RPMI7951 (cell line): Measurements from ENCODE around the gene SSNA1. TPM values are rescaled to one million over a fixed set of nuclear protein-coding genes. Genes with fewer than 3 reads are reported as not detected.
A peak's percentile ranks its signal among the peaks of the same experiment; 100 is the strongest.

Experiments used
- DNase-seq: peaks from one replicate; pipeline ENCODE4 v3.0.0-alpha.2; 2012; ENCODE audit warnings: low read depth
- total RNA-seq: library from RNA; depleted of rRNA; stranded (reverse); fragments of >200 nt; shearing (Covaris generic); gene quantifications from 2 replicates; pipeline ENCODE4 v1.2.3, GENCODE V29; 2014

The SSNA1 gene
- total RNA-seq, 1 experiment from 2014 or later: 72.8 TPM

DNA sequence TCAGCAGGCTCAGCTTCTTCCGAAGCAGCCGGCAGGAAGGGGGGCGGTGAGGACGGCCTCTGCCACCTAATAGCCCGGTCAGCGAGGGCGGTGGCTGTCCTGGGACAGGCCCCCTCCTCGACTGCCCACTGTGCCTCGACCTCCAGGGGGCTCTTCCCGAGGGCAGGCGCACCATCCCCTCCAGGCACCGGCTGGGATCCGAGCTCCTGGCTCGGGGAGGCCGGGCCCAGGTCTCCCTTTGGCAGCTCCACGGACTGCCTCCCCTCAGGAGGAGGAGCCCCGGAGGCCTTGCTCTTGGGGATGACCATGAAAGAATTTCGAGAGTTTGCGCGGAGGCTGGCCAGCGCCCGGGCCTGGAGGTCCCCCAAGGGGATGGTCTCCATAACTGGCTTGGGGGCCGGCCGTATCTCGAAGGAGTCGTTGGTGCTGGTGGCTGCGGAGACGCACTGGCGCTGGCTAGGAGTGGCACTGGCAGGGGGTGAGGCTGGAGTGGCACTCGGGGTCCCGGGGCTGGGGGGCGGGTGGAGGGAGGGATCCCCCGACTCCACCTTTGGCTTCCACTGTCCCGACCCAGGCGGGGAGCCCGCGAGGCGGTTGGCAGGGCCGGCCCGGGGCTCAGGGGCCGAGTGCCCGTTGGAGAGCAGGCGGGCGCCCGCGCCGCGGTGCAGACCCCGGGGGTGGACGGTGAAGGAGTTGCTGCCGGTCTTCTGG is 11.1 kb downstream of the SSNA1 start:
- no peak for DNase-seq

DNA sequence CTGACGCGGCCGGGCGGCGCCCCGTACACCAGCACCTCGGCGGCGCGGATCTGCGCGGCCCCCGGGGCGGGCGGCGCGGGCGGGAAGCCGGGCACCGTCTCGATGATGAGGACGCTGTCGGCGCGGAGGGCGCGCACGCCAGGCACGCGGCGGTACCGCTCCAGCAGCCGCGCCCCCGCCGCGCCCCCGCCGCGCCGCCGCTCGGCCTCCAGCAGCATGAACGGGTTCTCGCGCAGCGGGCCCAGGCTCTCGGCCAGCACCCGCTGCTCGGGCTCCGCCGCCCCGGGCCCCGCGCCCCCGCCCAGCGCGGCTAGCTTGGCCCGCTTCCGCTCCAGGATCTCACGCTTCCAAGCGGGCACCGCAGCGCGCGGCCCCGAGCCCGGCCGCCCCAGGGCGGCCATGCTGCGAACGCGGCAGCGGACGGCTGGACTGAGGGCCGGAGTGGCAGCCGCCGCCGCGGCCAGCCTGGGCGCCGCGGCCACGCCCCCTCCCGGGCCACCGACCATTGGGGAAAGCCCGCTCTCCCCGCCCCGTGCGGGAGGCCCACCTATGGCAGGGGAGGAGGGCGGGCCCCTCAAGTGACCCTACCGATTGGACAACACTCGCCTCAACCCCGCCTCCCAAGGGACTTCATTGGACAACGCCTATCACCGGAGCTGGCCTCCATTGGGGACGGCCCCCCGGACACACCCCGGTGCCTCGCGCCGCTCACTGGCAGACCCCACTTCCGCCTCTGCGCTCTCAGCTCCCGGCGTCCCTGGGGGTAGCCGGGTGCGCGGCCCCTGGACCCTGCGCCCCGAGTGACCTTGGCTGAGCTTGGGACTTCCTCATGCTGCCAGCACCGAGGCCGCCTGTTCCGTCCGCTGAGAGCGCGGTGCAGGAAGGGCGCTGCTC is 12.1 kb downstream of the SSNA1 start, which contains the start of gene TPRN:
TSS of gene TPRN (minus strand) at position 431 of the 894 bp plus-strand sequence. CDS start at position 401, 30 bp downstream.
- peak; percentile 98 for DNase-seq

DNA sequence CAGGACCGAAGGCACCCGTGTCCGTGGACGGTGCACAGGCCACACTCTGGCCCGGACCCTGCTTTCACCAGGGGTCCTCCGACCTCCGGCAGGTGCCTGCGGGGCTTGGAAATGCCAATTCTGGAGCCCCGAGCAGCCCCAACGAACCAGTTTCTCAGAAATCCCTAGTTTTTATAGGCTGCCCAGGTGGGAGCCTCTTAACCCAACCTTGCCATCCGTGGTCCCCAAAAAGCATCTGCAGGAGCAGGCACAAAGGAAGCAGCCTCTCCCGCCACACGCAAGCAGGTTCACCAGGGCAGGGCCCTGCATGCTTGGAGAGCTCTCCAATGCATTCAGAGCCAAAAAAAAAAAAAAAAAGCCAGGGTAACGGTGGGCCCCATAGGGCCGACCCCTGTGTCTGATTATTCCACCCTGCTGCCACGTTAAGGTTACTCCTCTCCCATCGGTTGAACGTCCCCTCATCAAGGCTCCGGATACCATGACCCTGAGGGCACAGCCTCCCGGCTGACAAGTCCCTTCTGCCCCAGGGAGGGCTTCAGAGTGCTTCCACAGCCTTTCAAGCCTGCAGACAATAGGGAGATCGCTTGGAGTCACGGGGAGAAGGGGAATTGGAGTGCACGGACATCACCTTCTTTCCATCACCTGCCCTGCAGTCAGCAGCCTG is 12.9 kb downstream of the SSNA1 start:
- no peak for DNase-seq

DNA sequence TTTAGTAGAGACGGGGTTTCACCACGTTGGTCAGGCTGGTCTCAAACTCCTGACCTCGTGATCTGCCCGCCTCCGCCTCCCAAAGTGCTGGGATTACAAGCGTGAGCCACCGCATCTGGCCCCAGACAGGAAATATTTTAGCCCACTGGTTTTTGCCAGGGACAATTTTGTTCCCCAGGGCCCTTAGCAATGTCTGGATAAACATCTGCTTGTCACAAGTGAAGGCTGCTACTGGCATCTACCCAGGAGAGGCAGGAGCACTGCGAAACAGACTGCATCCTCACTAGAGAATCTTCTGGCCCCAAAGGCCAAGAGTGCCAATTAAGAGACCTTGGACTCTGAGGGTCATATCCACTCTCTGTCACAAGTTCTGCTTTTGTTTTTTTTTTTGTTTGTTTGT is 14.5 kb downstream of the SSNA1 start:
- no peak for DNase-seq

DNA sequence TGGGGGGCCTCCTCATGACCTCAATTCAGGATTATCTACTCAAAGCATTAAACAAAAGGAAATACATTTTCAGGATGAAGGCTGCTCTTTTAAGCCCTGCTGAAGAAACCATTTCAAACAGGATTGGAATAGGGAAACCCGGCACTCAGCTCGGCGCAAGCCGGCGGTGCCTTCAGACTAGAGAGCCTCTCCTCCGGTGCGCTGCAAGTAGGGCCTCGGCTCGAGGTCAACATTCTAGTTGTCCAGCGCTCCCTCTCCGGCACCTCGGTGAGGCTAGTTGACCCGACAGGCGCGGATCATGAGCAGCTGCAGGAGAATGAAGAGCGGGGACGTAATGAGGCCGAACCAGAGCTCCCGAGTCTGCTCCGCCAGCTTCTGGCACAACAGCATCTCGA is 16.3 kb downstream of the SSNA1 start:
- no peak for DNase-seq

DNA sequence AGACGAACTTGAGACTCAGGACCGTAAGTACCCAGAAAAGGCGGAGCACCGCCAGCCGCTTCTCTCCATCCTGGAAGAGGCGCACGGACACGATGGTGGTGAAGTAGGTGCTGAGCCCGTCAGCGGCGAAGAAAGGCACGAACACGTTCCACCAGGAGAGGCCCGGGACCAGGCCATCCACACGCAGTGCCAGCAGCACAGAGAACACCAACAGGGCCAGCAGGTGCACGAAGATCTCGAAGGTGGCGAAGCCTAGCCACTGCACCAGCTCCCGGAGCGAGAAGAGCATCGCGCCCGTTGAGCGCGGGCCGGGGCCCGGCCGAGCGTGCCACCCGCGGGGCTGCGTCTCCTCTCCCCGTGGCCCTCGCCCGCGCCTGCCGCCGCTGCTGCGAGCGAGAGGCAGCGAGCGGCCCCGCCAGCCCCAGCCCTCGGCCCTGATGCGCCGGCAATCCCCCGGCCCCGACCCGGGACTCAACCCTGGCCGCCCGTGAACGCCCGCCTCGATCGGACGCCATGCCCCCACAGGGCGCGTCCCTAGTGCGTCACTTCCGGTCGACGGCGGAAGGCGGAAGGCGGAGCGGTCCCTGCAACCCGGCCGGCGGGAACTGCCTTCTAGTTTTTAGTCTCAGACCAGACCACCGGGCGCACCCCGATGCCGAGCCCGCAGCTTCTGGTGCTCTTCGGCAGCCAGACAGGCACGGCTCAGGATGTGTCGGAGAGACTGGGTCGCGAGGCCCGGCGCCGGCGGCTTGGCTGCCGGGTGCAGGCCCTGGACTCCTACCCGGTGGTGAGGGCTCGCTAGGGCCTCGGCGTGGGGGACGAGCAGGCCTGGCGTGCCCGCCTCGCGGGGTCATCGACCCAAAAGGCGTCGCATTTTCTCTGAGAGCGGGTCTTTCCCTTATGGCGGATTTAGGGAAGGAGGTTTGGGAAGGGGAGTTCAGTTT is 16.9 kb downstream of the SSNA1 start, which contains the start of the genes NDOR1 and TMEM203:
TSS of gene NDOR1 (plus strand) at position 575 of the 944 bp plus-strand sequence. CDS start at position 653, 78 bp downstream.
TSS of gene TMEM203 (minus strand) at position 523 of the 944 bp plus-strand sequence. CDS start at position 289, 234 bp downstream.
- peak; percentile 78 for DNase-seq

DNA sequence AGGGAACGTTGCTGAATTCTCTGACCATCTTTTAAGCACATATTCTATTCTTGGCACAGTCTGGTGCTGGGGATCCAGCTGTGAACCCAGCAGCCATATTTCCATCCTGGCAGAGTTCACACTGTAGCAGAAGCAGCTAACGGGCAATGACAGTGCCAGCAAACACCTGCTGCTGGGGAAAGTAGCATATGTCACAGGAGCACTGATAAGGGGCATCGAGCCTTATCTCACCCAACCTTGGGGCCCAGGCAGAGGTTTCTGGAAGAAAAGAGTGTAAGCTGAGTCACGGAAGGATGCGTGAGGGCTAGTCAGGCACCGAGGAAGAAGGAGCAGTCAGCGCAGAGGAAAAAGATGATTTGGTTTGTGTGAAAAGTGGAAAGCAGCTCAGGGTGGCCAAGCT is 18.1 kb downstream of the SSNA1 start:
- DNase-seq: no peak

DNA sequence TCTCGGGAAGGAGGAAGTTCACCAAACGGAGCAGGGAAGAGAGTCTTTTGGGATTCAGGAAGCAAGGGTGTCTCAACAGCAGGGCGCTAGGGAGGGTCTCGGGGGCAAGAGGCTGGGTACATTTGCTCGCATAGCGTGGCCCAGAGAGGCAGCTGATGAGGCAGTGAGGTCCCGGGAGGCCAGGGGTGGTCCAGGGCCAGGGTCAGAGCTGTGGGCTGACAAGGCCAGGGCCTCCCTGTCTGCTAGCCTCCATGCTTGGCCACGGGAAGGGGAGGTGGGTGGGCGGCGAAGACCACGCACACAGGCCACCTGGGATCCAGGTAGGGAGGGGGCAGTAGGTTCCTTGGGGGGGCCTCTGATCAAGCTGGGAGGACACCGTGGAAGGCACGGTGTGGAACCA is 23.1 kb downstream of the SSNA1 start:
- no peak for DNase-seq

DNA sequence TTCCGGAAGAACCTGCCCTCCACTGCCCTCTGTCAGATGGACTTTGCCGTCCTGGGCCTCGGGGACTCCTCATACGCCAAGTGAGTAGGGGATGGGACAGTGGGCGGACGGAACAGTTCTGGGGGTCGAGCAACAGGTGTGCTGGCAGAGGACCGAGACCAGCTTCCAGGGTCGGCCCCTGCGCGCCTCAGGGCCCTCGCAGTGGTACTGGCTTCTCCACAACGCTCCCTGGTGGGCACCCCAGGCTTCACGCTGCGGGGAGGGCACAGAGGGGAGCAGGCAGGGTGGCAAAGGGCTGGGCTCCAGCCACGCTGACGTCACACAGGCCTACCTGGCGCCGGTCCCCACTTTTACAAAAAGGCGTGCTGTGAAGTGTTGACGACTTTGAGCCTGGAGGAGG is 24.0 kb downstream of the SSNA1 start:
- DNase-seq: no peak

DNA sequence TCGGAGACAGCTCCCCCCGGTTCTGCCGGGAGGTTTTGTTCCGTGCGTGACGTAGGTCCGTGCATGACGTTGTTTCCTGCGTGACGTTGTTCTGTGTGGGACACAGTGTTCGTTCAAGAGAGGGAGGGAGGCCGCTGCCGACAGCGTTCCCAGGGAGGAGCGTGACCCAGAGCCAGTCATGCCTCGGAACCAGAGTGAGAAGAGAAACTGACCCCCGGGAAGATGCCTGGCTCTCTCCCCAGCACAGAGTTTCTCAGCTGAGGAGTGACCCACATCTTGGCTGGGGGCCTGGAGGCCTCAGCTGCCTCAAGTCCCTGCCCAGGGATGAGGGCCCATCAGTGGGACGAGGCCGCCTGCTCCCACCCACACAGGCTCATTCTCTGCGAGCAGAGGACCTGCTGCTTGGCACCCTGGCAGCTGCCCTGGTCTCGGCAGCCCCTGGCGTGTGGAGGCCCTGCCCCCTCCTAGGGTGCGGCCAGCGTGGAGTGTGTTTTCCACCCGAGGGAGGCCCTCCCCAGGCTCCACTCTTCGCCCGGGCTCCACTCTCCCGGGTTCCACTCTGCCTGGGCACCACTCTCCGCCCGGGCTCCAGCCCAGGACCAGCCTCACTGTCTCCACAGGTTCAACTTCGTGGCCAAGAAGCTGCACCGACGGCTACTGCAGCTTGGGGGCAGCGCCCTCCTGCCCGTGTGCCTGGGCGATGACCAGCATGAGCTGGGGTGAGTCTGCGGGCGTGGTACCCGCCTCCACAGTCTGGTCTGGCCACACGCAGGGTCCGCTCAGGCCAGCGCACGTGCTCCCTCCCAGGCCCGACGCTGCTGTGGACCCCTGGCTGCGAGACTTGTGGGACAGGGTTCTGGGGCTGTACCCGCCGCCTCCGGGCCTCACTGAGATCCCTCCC is 24.9 kb downstream of the SSNA1 start:
- DNase-seq: no peak

DNA sequence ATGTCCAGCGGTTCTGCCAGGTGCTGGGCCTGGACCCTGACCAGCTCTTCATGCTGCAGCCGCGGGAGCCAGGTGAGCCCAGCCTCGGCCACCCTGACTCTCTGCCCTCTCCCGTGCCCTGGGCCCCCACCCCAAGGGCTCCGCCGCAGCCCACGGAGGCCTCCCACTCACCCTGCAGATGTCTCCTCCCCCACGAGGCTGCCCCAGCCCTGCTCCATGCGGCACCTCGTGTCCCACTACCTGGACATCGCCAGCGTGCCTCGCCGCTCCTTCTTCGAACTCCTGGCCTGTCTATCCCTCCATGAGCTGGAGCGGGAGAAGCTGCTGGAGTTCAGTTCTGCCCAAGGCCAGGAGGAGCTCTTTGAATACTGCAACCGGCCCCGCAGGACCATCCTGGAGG is 26.1 kb downstream of the SSNA1 start:
- no peak for DNase-seq

DNA sequence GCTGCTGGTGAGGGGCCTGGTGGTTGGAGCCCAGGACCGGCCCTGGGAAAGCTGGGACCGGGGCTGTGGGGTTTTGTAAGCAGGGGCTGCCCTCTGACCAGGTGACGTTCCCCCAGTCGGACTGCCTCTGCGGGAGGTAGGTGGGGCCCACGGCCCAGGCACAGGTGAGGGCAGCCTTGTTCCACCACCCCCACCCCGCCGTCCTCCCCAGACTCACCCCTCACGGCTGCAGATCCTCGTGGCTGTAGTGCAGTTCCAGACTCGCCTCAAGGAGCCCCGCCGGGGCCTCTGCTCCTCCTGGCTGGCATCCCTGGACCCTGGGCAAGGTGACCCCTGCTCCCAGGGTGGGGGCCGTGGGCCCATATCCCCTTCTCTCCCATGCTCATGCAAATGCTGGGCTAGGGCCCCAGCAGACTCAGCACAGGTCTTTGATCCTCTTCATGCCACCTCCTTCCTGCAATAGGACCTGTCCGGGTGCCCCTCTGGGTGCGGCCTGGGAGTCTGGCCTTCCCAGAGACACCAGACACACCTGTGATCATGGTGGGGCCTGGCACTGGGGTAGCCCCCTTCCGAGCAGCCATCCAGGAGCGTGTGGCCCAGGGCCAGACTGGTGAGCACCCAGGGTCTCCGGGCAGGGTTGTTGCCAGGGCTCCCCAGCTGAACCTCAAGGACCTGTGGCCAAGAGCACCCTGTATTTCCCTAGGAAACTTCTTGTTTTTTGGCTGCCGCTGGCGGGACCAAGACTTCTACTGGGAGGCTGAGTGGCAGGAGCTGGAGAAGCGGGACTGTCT is 26.9 kb downstream of the SSNA1 start:
- no peak for DNase-seq

DNA sequence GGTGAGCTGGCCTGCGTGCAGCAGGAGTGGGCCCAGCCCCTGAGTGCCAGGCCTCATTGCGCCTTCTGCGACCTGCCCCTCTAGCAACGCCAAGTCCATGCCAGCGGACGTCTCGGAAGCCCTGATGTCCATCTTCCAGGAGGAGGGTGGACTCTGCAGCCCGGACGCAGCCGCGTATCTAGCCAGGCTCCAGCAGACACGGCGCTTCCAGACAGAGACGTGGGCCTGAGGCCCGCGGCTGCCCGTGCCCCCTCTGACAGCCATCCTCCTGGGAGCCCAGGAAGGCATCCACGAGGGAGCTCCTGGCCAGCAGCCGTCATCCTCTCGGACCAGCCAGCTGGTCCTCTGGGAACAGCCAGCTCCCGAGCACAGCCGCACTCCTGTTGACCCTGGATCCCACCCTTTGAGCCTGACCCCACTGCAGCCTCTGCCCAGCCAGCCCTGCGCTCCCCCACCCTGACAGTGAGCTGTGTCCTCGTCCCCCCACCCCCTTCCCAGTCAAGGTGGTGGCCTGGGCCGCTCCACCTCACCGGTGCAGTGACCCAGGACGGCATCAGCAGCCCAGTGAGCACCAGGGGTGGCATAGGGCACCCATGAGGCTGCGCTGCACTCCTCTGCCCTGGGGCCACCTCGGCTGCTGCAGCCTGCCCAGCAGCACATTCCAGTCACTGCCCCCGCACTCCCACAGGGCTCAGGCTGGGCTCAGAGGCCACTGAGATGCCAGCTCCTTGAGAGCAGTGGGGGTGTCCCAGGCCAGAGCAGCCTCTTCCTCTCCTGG is 27.9 kb downstream of the SSNA1 start:
- DNase-seq: no peak

DNA sequence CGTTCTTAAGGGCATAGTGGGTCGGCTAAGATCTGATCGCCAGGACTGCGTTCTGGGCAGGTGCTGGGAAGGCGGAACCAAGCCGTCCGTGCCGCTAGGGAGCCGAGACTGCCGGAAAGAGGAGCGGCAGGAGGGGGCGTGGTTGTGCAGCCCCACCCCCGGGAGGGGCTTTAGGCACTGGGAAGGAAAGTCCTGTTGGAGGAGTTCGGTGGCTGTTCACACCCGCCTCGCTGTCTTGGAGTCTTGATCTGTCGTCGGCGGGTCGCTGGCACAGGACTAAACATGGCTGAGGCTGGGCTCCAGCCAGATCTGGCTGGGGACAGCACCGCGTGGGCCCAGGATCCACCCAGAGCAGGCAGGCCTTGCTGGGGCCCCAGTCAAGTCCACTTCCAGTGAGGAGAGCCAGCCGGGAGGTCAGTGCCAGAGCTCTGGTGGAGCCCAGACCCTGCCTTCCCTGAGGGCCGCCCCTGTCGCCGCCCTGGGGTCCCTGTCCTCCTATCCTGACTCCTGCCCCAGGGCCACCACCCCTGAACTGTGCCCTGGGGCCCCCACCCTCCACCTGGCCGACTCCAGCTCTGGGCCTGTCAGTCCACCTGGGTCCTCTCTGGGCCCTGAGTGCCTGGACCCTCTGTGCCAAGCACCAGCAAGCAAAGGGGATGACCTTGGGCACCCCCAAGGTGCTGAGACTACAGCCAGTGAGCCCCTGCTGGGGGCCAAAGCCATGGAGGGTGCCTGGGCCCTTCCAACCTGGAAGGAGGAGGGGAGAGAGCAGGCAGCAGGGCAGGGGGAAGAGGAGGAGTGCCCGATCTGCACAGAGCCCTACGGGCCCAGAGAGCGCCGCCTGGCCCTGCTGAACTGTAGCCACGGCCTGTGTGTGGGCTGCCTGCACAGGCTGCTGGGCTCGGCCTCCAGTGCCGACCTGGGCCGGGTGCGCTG is 29.1 kb downstream of the SSNA1 start:
- no peak for DNase-seq

DNA sequence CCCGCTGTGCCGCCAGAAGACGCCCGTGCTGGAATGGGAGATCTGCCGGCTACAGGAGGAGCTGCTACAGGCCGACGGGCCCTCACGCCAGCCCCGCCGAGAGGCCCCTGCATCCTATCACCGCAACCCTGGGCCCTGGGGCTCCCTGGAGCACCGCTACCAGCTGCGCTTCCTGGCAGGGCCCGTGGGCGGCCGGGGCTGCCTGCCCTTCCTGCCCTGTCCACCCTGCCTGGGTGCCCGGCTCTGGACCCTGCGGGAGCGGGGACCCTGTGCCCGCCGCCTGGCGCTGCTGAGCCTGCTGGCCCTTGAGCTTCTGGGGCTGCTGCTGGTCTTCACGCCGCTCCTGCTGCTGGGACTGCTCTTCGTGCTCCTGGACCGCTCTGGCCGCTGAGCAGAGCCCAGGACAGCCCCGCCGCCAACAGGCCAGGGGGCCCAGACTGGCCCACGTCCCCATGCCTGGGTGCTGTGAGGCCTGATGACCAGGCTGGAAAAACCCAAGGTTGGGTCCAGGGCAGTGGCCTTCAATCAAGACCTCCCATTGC is 29.8 kb downstream of the SSNA1 start:
- DNase-seq: no peak

DNA sequence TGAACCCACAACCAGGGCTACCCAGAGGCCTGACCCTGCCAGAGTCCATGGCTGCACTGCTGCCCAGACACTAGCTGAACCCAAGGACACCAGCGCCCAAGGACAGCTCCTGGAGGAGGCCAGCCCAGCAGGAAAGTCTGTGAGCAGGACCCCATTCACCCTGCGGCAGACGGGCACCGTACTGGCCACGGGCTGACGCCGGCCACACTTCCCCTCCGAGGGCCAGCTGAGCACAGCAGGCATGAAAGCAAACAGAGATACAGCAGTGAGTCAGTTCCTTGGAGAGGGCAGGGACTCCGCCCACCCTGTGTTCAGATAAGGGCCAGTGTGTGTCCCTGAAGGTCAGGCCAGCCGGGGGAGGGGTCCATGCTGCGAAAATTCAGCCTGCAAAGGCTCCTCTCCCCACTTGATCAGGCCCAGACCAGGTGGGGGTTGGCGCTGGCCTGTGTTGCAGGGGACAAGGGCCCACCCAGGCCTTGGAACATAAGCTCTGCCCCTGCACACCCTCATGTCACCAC is 30.3 kb downstream of the SSNA1 start:
- peak; percentile 37 for DNase-seq
